ENCODE measurements around the gene FAM50B.

DNA sequence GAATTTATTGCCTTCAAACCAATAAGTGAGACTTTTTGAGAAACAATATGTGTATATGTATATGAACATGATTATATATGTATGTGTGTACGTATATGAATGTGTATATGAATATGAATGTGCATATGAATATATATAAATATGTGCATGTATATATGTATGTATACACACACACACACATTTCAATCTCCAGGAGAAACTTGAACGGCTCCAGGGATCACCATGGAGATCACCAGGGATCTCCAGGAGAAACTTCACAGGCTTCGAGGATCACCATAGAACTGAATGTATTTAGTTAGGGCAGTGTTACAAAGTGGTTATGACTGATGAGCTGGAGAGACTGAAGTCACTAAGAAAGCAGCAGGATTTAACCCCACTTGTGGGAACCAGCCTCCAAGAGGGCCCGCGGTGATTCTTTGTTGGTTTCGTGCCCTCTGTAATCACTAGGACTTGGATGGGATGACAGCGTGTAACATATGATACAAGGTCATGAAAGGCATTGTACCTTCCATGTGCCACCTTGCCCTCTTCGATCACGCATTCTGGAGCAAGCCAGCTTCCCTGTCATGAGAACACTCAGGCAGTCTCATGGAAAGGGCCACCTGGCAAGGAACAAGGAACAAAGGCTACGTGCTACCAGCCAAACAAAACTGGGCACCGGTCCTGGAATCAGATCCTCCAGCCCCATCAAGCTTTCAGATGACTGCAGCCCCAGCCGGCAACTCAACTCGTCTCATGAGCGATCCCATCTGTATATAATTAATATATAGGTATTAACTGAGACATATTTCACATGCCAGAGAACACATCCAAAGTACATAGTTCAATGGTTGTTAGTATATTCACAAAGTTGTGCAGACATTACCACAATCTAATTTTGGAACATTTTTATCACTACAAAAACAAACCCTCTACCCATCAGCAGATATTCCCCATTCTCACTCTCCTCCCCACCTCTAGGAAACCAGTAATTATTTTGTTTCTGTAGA, 8.6 kb downstream of the FAM50B start:
- TF ChIP-seq EZH2 (IDR thresholded peaks at IDR 0.05; ENCODE audit: borderline replicate concordance), result no peak
- TF ChIP-seq, protein P1, sequence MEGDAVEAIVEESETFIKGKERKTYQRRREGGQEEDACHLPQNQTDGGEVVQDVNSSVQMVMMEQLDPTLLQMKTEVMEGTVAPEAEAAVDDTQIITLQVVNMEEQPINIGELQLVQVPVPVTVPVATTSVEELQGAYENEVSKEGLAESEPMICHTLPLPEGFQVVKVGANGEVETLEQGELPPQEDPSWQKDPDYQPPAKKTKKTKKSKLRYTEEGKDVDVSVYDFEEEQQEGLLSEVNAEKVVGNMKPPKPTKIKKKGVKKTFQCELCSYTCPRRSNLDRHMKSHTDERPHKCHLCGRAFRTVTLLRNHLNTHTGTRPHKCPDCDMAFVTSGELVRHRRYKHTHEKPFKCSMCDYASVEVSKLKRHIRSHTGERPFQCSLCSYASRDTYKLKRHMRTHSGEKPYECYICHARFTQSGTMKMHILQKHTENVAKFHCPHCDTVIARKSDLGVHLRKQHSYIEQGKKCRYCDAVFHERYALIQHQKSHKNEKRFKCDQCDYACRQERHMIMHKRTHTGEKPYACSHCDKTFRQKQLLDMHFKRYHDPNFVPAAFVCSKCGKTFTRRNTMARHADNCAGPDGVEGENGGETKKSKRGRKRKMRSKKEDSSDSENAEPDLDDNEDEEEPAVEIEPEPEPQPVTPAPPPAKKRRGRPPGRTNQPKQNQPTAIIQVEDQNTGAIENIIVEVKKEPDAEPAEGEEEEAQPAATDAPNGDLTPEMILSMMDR (IDR thresholded peaks at IDR 0.05; ENCODE audit: poor library complexity), result no peak
